CD4-positive, alpha-beta T cell (primary cell): ENCODE results near the gene TRMT10B. TPM values are rescaled to one million over a fixed set of nuclear protein-coding genes. Genes with fewer than 3 reads are reported as not detected.

Experiments used
- ATAC-seq: fragments of 200-7000 bp; cut with Tn5 transposase; one replicate; pipeline ENCODE4 v1.10.0; 2022; ENCODE audit warnings: mild to moderate bottlenecking; ENCODE audit not compliant: poor library complexity
- CTCF ChIA-PET: fragments of 350-600 bp; sonication (Branson Sonifier 250); formaldehyde crosslinking; loops from one replicate; lab custom pipeline; 2021; ENCODE audit warnings: antibody characterized with exemption, inconsistent platforms; lab: Charles Lee
- POLR2A ChIA-PET: fragments of 350-600 bp; sonication (Branson Sonifier 250); formaldehyde crosslinking; loops from one replicate; lab custom pipeline; 2021; ENCODE audit warnings: antibody characterized with exemption, inconsistent platforms; lab: Charles Lee
- DNase-seq, 14 experiments: peaks; one replicate each; pipeline ENCODE4 v3.0.0-alpha.2; 2013 to 2020; ENCODE audit warnings: mixed read lengths in 2 of 14
- H3K27ac ChIP-seq, 2 donors: one replicate each; pipeline versions ENCODE4 v1.5.1 to v1.7.0; 2013; ENCODE audit warnings: low read length in 2 of 2, low read depth in 1 of 2, mild to moderate bottlenecking in 1 of 2
- H3K27me3 ChIP-seq, 2 experiments: 1 replicate in 1 of 2; 2 replicates in 1 of 2; pipeline versions ENCODE4 v1.6.1 to v1.7.0; 2013; ENCODE audit warnings: low read length in 2 of 2, control low read depth in 1 of 2, mild to moderate bottlenecking in 1 of 2, moderate library complexity in 1 of 2; ENCODE audit not compliant: insufficient read depth in 2 of 2, control insufficient read depth in 1 of 2
- H3K36me3 ChIP-seq: one replicate; pipeline ENCODE4 v1.6.1; 2013; ENCODE audit warnings: low read length, control low read depth; ENCODE audit not compliant: insufficient read depth
- H3K4me1 ChIP-seq: one replicate; pipeline ENCODE4 v1.6.1; 2013; ENCODE audit warnings: low read length, control low read depth; ENCODE audit not compliant: insufficient read depth
- H3K4me3 ChIP-seq: one replicate; pipeline ENCODE4 v1.5.1; 2013; ENCODE audit warnings: mild to moderate bottlenecking, low read length, moderate library complexity
- H3K9me3 ChIP-seq, 2 experiments: 1 replicate in 1 of 2; 2 replicates in 1 of 2; pipeline versions ENCODE4 v1.6.1 to v1.7.0; 2013; ENCODE audit warnings: low read length in 2 of 2, mild to moderate bottlenecking in 2 of 2, control low read depth in 1 of 2, moderate library complexity in 1 of 2; ENCODE audit not compliant: control insufficient read depth in 1 of 2, insufficient read depth in 1 of 2
- H3K27ac Mint-ChIP-seq: one replicate; pipeline ENCODE4 v1.8.0; 2020; ENCODE audit warnings: mixed read lengths
- H3K27me3 Mint-ChIP-seq: one replicate; pipeline ENCODE4 v1.8.0; 2021; ENCODE audit warnings: mixed read lengths
- H3K36me3 Mint-ChIP-seq: one replicate; pipeline ENCODE4 v1.8.0; 2021; ENCODE audit warnings: low read depth, mixed read lengths
- H3K4me1 Mint-ChIP-seq: one replicate; pipeline ENCODE4 v1.8.0; 2021; ENCODE audit warnings: low read depth, mixed read lengths
- H3K4me3 Mint-ChIP-seq: one replicate; pipeline ENCODE4 v1.8.0; 2020; ENCODE audit warnings: mild to moderate bottlenecking, mixed read lengths
- H3K9me3 Mint-ChIP-seq: one replicate; pipeline ENCODE4 v1.8.0; 2020; ENCODE audit warnings: mixed read lengths
- CTCF ChIP-seq: fragments of 200-600 bp; IDR thresholded peaks from one replicate; pipeline ENCODE4 v1.8.0; 2022; ENCODE audit warnings: antibody characterized with exemption, mild to moderate bottlenecking
- intact Hi-C, 2 experiments: fragments of 100-400 bp; cut with DNase I in 1 of 2; cut with micrococcal nuclease in 1 of 2; formaldehyde crosslinking; loops; one replicate each; pipeline versions ENCODE4 v1.15.1 to v1.9.0; 2023 to 2025; cut with DNase I, micrococcal nuclease
- total RNA-seq, 174 experiments: library from RNA in 2 of 174; stranded (reverse) in 2 of 174; gene quantifications; one replicate each; pipeline ENCODE4 v1.2.3 and lab custom pipeline; 2021 to 2026

TRMT10B gene
- total RNA-seq, 2 experiments from 2014 or later: 6.6 to 8.3 TPM

DNA sequence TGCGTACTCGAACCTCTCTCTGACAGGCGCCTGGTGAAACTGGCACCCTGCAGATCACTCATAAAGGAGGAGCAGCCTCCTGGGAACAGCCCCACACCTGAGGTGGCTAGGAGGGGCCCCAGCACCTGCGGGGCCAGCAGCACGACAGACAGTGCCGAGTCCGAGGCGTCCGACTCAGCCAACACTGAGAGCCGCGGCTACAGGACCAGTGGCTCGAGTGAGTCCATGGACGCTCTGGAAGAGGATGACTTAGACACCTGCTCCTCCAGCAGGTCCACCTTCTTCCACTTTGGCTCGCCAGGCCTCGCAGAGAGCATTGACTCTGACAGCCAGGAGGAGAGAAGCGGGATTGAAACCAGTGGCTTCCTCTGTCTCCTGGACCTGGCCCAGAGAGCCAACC lies 13.5 kb upstream of the TRMT10B start:
- Histone ChIP-seq H3K9me3 (no peaks in the 10 kb centered on the region), H3K36me3 (no peaks in the 10 kb centered on the region), H3K27me3 (no peaks in the 10 kb centered on the region), H3K4me1 (no peaks in the 10 kb centered on the region), H3K4me3 (no peak overlapping the region), H3K27ac (no peak overlapping the region)
- ATAC-seq: no peak
- no peaks in the 10 kb centered on the region for H3K9me3 Mint-ChIP-seq
- H3K4me3 Mint-ChIP-seq: no peak overlapping the region
- no peaks in the 10 kb centered on the region for H3K27me3 Mint-ChIP-seq
- H3K36me3 Mint-ChIP-seq: no peaks in the 10 kb centered on the region
- CTCF ChIA-PET: no interaction called here
- POLR2A ChIA-PET: no interaction called here
- TF ChIP-seq CTCF: no peak
- H3K4me1 Mint-ChIP-seq: no peaks in the 10 kb centered on the region
- intact Hi-C loops: no loop called here
- no peak overlapping the region for H3K27ac Mint-ChIP-seq
- no peak for DNase-seq

GRCh38 chr9:37740631-37741328 lies 12.8 kb upstream of the TRMT10B start:
- no peaks in the 10 kb centered on the region for H3K36me3 ChIP-seq
- Mint-ChIP-seq H3K4me3 (no peak overlapping the region), H3K9me3 (no peaks in the 10 kb centered on the region), H3K27ac (no peak overlapping the region), H3K4me1 (no peaks in the 10 kb centered on the region), H3K36me3 (no peaks in the 10 kb centered on the region), H3K27me3 (no peaks in the 10 kb centered on the region)
- intact Hi-C loops: no loop called here
- DNase-seq (no peak), ATAC-seq (no peak)
- H3K27ac ChIP-seq: no peak overlapping the region
- no peak for TF ChIP-seq CTCF
- H3K4me3 ChIP-seq: no peak overlapping the region
- ChIA-PET POLR2A (no interaction called here), CTCF (no interaction called here)
- no peaks in the 10 kb centered on the region for H3K9me3 ChIP-seq
- H3K27me3 ChIP-seq: no peaks in the 10 kb centered on the region
- H3K4me1 ChIP-seq: no peaks in the 10 kb centered on the region

GRCh38 chr9:37745970-37746369 lies 7.6 kb upstream of the TRMT10B start:
- Mint-ChIP-seq H3K9me3 (no peaks in the 10 kb centered on the region), H3K27ac (no peak overlapping the region), H3K27me3 (no peaks in the 10 kb centered on the region), H3K4me3 (no peak overlapping the region), H3K36me3 (no peaks in the 10 kb centered on the region), H3K4me1 (peaks cover under 1% of the 10 kb centered on the region)
- no peaks in the 10 kb centered on the region for H3K27me3 ChIP-seq
- intact Hi-C loops: loop anchor here in 1 of 2 experiments (5.0 kb wide), 1 partner anchor 164 kb away; no protein-coding TSS in a partner anchor
- no peak for TF ChIP-seq CTCF
- CTCF ChIA-PET: no interaction called here
- POLR2A ChIA-PET: no interaction called here
- H3K9me3 ChIP-seq: no peaks in the 10 kb centered on the region
- no peaks in the 10 kb centered on the region for H3K36me3 ChIP-seq
- no peaks in the 10 kb centered on the region for H3K4me1 ChIP-seq
- ATAC-seq: no peak
- H3K4me3 ChIP-seq: no peak overlapping the region
- DNase-seq: no peak
- no peak overlapping the region for H3K27ac ChIP-seq
